GM19372 (cell line): ENCODE measurements around the gene SCO1.
"Not testable (repeated sequence)": the region's sequence is repeated elsewhere in the genome, so short reads cannot be mapped to it uniquely, and the experiment has no call there.

Source experiments
- ATAC-seq: cut with Tn5 transposase; IDR thresholded peaks from one replicate; pipeline ENCODE4 v1.9.1; 2021; ENCODE audit warnings: mild to moderate bottlenecking, low read depth, moderate library complexity; ENCODE audit not compliant: unreplicated experiment

SCO1 gene

GRCh38 chr17:10727192-10727591, 29.9 kb upstream of the SCO1 start:
- no peak for ATAC-seq

DNA sequence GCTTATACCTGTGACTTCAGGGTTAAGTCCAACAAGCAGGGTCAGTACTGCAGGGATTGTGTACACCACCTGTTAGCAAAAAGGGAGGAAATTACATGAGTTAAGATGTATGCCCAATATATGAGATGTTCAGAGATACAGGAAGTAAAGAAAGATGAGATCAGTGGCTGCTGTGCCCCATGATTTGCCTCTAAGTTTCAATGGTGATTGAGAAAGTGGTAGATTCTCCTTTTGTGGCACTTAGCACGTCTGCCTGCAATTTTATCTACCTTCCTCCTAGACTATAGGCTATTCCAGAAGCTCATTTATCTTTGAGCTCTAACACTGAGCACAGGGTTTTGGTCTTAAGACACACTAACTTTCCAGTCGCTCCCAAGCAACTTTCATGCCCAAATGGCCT, 28.9 kb upstream of the SCO1 start:
- ATAC-seq = no peak

GRCh38 chr17:10725262-10725661, 27.9 kb upstream of the SCO1 start:
- ATAC-seq = no peak

DNA sequence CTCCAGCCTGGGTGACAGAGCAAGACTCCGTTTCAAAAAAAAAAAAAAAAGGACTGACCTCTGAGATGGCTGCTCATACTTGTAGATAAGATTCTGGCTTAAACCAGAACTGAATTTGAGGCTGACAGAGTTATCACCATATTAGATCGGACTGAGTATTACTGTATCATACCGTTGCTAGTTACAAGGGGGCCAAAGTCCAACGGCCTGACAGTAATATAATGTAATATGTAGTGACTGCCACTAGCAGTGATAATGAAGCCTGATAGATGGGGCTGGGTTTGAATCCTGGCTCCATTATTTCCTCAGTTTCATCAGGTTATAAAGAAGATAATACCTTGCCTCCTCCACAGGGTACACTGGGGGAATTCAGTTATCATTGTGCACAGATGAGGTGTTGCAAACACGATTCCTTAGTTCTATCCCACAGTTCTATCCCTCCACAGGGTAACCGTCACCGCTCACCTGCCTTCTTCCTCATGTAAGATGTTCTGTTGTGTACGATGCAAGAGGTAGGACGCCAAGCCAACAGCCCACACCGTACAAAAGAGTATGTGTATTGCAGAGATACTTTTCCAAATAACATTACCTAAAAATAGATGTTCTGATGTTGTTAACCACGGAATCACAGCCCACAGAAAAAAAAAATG, 27.3 kb upstream of the SCO1 start:
- no peak for ATAC-seq

- ATAC-seq = no peak
Measured at GRCh38 chr17:10718547-10718946, 21.2 kb upstream of the SCO1 start.

- ATAC-seq = no peak
Measured at GRCh38 chr17:10716218-10716617, 18.9 kb upstream of the SCO1 start.

DNA sequence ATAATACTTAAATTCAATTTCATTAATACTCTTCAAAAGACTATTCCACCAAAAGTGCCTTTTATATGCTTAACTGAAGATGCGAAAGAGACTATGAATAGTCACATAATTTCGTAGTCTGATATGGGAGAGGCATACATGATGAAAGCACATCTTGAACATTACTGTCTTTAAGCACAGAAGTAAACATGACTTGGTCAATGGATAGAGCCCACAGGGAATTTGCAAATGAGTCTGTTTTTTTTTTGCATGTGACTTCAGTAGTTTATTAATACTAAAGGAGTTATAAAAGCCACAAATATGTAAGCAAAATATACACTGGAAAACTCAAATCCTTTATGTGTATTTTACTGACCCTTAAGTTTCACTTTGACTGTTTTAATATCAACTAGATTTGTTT, 16.0 kb upstream of the SCO1 start:
- ATAC-seq = no peak

DNA sequence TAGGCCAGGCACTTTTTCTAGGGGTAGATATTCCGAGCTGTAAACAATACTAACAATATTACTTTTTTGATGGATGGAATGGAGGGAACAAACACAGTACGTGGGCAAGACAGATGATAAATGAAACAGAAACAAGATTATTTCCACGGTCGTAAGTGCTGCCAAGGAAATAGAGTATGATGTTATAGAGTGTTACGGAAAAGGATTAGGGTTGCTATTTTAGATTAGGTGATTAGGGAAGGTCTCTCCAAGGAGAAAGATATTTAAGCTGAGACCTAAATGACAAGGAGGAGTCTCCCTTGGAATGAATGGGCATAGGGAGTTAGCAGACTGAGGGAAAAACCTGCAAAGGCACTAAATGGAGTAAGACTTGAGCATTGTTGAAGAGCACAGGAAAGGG, 8.4 kb upstream of the SCO1 start:
- ATAC-seq = no peak

- ATAC-seq = no peak
Measured at GRCh38 chr17:10702574-10702973, 5.2 kb upstream of the SCO1 start.

DNA sequence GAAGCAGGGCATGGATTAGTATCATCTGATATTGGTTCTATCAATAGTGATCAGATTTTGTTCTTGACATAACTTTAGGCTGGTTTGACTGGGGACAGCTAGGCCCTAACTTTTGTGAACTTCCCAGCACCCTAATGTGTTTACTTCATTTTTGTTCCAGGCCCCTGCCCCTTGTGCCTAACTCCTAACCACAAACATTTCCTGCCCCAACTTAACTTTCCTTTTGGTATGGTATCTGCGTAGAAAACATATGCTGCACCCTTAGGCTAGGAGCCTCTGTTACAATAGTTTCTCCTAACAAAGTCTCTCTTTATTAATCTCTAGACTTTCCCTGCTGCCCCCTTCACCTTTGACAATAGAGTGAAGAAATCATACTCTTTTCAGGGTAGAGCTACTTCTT, 2.5 kb upstream of the SCO1 start:
- no peak for ATAC-seq

GRCh38 chr17:10698096-10698818, 924 bp upstream of the SCO1 start:
- ATAC-seq = no peak

GRCh38 chr17:10695875-10696407, 1.4 kb downstream of the SCO1 start:
- ATAC-seq = not testable (repeated sequence)

DNA sequence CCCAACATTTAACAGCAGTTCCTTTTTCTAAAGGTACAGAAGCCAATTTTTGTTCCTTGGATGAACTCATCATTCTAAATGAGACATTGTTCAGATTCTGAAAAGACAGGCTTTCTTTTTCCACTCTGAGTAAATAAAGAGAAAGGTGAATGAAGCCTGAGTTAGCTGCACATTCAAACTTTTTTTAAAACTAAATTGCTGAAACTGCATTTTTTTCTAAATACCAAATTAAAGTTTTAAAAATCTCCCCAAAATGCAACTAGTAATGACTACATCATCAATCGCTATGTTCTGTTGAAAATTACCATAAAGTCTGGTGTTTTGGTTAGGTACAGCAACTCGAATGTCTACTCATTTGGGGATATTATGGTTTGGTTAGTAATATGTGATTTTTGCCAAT, 9.8 kb downstream of the SCO1 start:
- no peak for ATAC-seq

DNA sequence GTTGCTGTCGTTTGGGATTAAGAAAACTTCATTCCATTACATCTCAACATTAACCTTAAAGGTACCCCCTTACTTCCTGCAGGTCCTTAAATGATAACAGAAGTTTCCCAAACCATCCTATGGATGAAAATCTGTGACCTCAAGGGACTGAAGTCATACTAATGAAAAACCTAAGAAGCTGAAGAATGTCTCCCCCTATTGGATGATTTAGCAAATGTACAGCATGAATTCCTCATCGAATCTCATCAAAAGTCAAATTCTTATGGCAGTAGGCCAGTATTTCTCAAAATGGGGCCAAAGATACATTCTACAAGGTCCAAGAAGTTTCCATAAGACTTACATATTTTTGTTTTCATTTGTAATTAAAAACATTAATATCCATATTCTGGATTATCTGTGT, 13.5 kb downstream of the SCO1 start:
- no peak for ATAC-seq

GRCh38 chr17:10681866-10682446, 15.4 kb downstream of the SCO1 start:
- ATAC-seq = no peak

- ATAC-seq = no peak
Measured at GRCh38 chr17:10674704-10675103, 22.6 kb downstream of the SCO1 start.

- no peak for ATAC-seq
Measured at GRCh38 chr17:10673312-10673711, 24.0 kb downstream of the SCO1 start.

DNA sequence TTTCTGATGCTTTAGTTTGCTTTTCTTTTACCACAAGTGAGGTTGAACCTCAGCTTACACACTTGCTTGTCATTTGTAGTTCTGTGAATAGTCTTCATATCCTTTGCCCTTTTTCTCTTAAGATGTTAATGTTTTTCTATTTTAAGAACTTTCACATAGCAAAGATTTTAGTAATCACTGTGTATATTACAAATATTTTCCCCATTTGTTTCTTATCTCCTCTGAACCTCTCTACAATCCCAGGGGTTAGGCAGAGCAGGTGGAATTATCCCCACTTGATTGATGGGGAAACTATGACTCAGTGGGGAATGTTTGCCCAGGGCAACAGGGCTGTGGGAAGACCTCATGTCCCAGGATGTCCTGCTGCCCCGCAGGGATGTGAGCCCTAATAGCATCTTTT, 28.6 kb downstream of the SCO1 start:
- no peak for ATAC-seq

DNA sequence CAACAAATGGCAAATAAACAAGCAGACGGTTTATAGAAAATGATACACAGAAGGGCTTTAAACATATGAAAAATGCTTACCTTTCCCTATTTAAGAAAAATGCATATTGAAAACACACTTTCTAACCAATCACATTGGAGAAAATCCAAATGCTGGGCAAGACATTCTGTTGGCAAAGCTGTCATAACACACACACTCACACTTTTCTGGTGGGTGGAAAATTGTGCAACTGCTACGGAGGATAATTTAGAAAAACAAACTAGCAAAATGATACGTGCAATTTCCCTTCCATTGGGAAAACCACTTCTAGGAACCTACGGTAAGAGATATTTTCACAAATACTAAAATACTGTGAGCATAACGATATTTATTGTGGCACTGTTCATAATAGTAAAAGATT, 30.4 kb downstream of the SCO1 start:
- no peak for ATAC-seq

GRCh38 chr17:10664571-10664970, 32.8 kb downstream of the SCO1 start:
- no peak for ATAC-seq

GRCh38 chr17:10663231-10663630, 34.1 kb downstream of the SCO1 start:
- no peak for ATAC-seq

DNA sequence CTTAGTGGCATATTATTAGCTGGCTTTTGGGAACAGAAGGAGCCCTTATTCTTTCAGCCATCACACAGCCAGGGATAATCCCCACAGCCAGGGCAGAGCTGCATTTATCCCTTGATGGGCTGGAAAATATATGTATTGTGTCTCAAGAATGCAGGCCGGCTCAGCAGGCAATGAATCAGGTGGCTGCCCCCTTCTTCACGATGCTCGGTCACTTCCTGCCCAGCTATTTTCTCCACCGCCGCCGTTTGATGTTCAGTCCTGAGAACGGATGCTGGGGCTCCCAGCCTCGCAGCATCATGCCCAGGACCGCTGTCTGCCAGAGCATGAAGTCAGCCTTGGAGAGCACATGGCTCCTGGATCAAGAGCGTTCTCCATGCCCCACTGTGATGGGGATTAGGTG, 35.9 kb downstream of the SCO1 start:
- ATAC-seq = no peak
